ENCODE measurements around the gene ACADM. TPM values are rescaled to one million over a fixed set of nuclear protein-coding genes. Genes with fewer than 3 reads are reported as not detected.

ACADM gene
- total RNA-seq: 10 to 100 TPM; 33.9 to 39.4 TPM

GRCh38 chr1:75724472-75725022 is at the start of gene ACADM:
Gene ACADM (plus strand): TSS chr1:75724709. CDS start chr1:75724788, 79 bp downstream.

GRCh38 chr1:75785983-75786853 is 61.7 kb downstream of the ACADM start, which contains the start of gene RABGGTB:
Gene RABGGTB (plus strand): TSS chr1:75786256. CDS start chr1:75786272, 16 bp downstream.

GRCh38 chr1:75796376-75797272 is 72.1 kb downstream of the ACADM start, which contains the start of gene MSH4:
Gene MSH4 (plus strand): TSS chr1:75796882. CDS start chr1:75796986, 104 bp downstream.

Other genes with a start within 250 kb of the ACADM start
- gene SLC44A5, start 113.6 kb upstream of the ACADM start, total RNA-seq: 1 to 10 TPM; 2.2 to 2.5 TPM
- gene RABGGTB, start 61.5 kb downstream of the ACADM start, total RNA-seq: 10 to 100 TPM; 77.8 to 84.0 TPM
- under 1 TPM; 0.22 to 0.25 TPM for gene MSH4, start 72.2 kb downstream of the ACADM start, total RNA-seq
- gene ASB17, start 207.7 kb downstream of the ACADM start, total RNA-seq: not detected